Measurements from ENCODE around the gene DUSP15.

- no peak for TF ChIP-seq CTCF (IDR thresholded peaks at IDR 0.05; ENCODE audit: poor library complexity, severe bottlenecking)
- TF ChIP-seq EP300 (conservative IDR thresholded peaks at IDR 0.05; ENCODE audit: poor library complexity, severe bottlenecking), result no peak
- no peak for TF ChIP-seq RAD21 (conservative IDR thresholded peaks at IDR 0.05)
- TF ChIP-seq REST (IDR thresholded peaks at IDR 0.05; ENCODE audit: borderline replicate concordance), result no peak
- no peak for TF ChIP-seq EZH2 (IDR thresholded peaks at IDR 0.05; ENCODE audit: borderline replicate concordance, insufficient read depth, low read length, poor library complexity, severe bottlenecking)
- no peak for TF ChIP-seq POLR2AphosphoS5 (IDR thresholded peaks at IDR 0.05)
- no peak for TF ChIP-seq MXI1 (conservative IDR thresholded peaks at IDR 0.05; ENCODE audit: poor library complexity, severe bottlenecking)
- TF ChIP-seq SMC3 (conservative IDR thresholded peaks at IDR 0.05; ENCODE audit: poor library complexity), result no peak
- TF ChIP-seq TAF1 (IDR thresholded peaks at IDR 0.05; ENCODE audit: low read depth), result no peak
These were observed 46.2 kb downstream of the DUSP15 start for GRCh38 chr20:31824125-31824485.
